GM12878 (cell line): ENCODE data around the gene GPR146. TPM values are rescaled to one million over a fixed set of nuclear protein-coding genes. Genes with fewer than 3 reads are reported as not detected.

Experiments used
- ATAC-seq: fragments of 200-7000 bp; cut with Tn5 transposase; 3 replicates; pipeline ENCODE4 v1.9.1; 2020; ENCODE audit warnings: mild to moderate bottlenecking, moderate library complexity
- BruUV-seq: library from RNA; stranded (reverse); fragments of 400-500 nt; replicated peaks from 2 replicates; lab custom pipeline; 2021; lab: Mats Ljungman, UMichigan
- CTCF ChIA-PET: fragments of 300-600 bp; sonication (Branson Sonifier 250); formaldehyde crosslinking; extraction: SDS; loops from one replicate; lab custom pipeline; 2021; ENCODE audit warnings: inconsistent platforms; lab: Yijun Ruan, JAX
- POLR2A ChIA-PET: fragments of 350-600 bp; formaldehyde crosslinking; extraction: SDS; loops from one replicate; lab custom pipeline; 2021; ENCODE audit warnings: inconsistent platforms; lab: Charles Lee
- RAD21 ChIA-PET: fragments of 300-600 bp; sonication (Branson Sonifier 250); formaldehyde crosslinking; loops from one replicate; lab custom pipeline; 2023; ENCODE audit warnings: antibody characterized with exemption; ENCODE audit not compliant: unreplicated experiment; lab: Charles Lee
- SMC1A ChIA-PET: fragments of 300-600 bp; sonication (Branson Sonifier 250); formaldehyde crosslinking; loops from one replicate; lab custom pipeline; 2023; ENCODE audit not compliant: unreplicated experiment, uncharacterized antibody; lab: Charles Lee
- DNase-seq: peaks from one replicate; pipeline ENCODE4 v3.0.0-alpha.2; 2011; ENCODE audit warnings: low read depth, low spot score
- FAIRE-seq: peaks from 3 replicates; lab custom pipeline; 2011; peaks lifted over from hg19 to GRCh38; lab: Jason Lieb, UNC
- H2AFZ ChIP-seq: 2 replicates; pipeline ENCODE4 v1.6.0; 2011; ENCODE audit warnings: low read depth, low read length, control low read depth; ENCODE audit not compliant: control insufficient read depth
- H3K27ac ChIP-seq: 2 replicates; pipeline ENCODE4 v1.5.1; 2011; ENCODE audit warnings: control low read depth; ENCODE audit not compliant: control insufficient read depth, insufficient read depth
- H3K27me3 ChIP-seq, 2 experiments: replicated peaks in 1 of 2; 2 replicates each; pipeline versions ENCODE4 v1.6.0 to v1.6.1; 2011; ENCODE audit warnings: low read length in 1 of 2; ENCODE audit not compliant: control insufficient read depth in 2 of 2, insufficient read depth in 2 of 2
- H3K36me3 ChIP-seq, 2 experiments: 2 replicates each; pipeline ENCODE4 v1.5.1; 2011; ENCODE audit warnings: low read length in 1 of 2; ENCODE audit not compliant: control insufficient read depth in 2 of 2, insufficient read depth in 2 of 2
- H3K4me1 ChIP-seq: 2 replicates; pipeline ENCODE4 v1.6.1; 2011; ENCODE audit warnings: mild to moderate bottlenecking, low read length, moderate library complexity, mixed read lengths; ENCODE audit not compliant: control insufficient read depth, insufficient read depth
- H3K4me2 ChIP-seq: 2 replicates; pipeline ENCODE4 v1.6.0; 2011; ENCODE audit warnings: control low read depth; ENCODE audit not compliant: control insufficient read depth, insufficient read depth
- H3K4me3 ChIP-seq: fragments of 200-600 bp; sonication (generic); 2 replicates; pipeline ENCODE4 v1.5.1; 2016
- H3K79me2 ChIP-seq: 2 replicates; pipeline ENCODE4 v1.6.0; 2011; ENCODE audit warnings: low read length; ENCODE audit not compliant: control insufficient read depth, insufficient read depth
- H3K9ac ChIP-seq: 2 replicates; pipeline ENCODE4 v1.8.0; 2011; ENCODE audit warnings: low read length, control low read depth, mixed read lengths; ENCODE audit not compliant: control insufficient read depth, insufficient read depth
- H3K9me3 ChIP-seq: replicated peaks from 3 replicates; pipeline ENCODE4 v1.5.1; 2011; ENCODE audit warnings: mild to moderate bottlenecking, low read length; ENCODE audit not compliant: control insufficient read depth, insufficient read depth
- H4K20me1 ChIP-seq: 2 replicates; pipeline ENCODE4 v1.6.0; 2011; ENCODE audit not compliant: control insufficient read depth, insufficient read depth
- E2F8 ChIP-seq: fragments of 450-650 bp; IDR thresholded peaks from 2 replicates; pipeline ENCODE4 v1.6.1; 2018; ENCODE audit warnings: mild to moderate bottlenecking, low read depth, moderate library complexity; ENCODE audit not compliant: partially characterized antibody
- E4F1 ChIP-seq: fragments of 450-650 bp; IDR thresholded peaks from 2 replicates; pipeline ENCODE4 v1.6.1; 2018; ENCODE audit warnings: borderline replicate concordance, mild to moderate bottlenecking; ENCODE audit not compliant: partially characterized antibody
- EED ChIP-seq: sonication (generic); IDR thresholded peaks from 2 replicates; pipeline ENCODE4 v1.6.1; 2016; ENCODE audit warnings: antibody characterized with exemption, low read depth
- FOS ChIP-seq: IDR thresholded peaks from 3 replicates; pipeline ENCODE4 v1.6.1; 2011; ENCODE audit warnings: borderline replicate concordance; ENCODE audit not compliant: insufficient read length; ENCODE audit errors: extremely low read depth
- HCFC1 ChIP-seq: fragments of 150-350 bp; IDR thresholded peaks from 2 replicates; pipeline ENCODE4 v1.6.1; 2014; ENCODE audit warnings: low read length
- LARP7 ChIP-seq: fragments of 450-650 bp; IDR thresholded peaks from 2 replicates; pipeline ENCODE4 v1.6.1; 2017; ENCODE audit warnings: mild to moderate bottlenecking
- SRF ChIP-seq, 2 experiments: IDR thresholded peaks; 2 replicates each; pipeline ENCODE4 v1.6.1; 2011; ENCODE audit warnings: low read depth in 2 of 2, low read length in 2 of 2, mild to moderate bottlenecking in 1 of 2, moderate library complexity in 1 of 2
- STAT3 ChIP-seq: IDR thresholded peaks from 2 replicates; pipeline ENCODE4 v1.6.1; 2011; ENCODE audit warnings: low read depth, low read length, improper control_type of control experiment
- SUPT20H ChIP-seq: IDR thresholded peaks from 2 replicates; pipeline ENCODE4 v1.6.1; 2011; ENCODE audit warnings: low read depth, mild to moderate bottlenecking, low read length, moderate library complexity, borderline replicate concordance; ENCODE audit not compliant: control insufficient read depth
- TBL1XR1 ChIP-seq: IDR thresholded peaks from 2 replicates; pipeline ENCODE4 v1.6.1; 2012; ENCODE audit warnings: low read depth, low read length, improper control_type of control experiment
- WGBS: methylation state at CpG from one replicate; pipeline ENCODE4 v1.1.6; 2016; ENCODE audit warnings: low lambda C conversion rate; ENCODE audit not compliant: insufficient replicate concordance, insufficient coverage; ENCODE audit errors: missing lambda C conversion rate; 5-methylcytosine and 5-hydroxymethylcytosine counted together
- in situ Hi-C: fragments of 300-500 bp; cut with MboI; formaldehyde crosslinking; loops from 9 replicates; pipeline ENCODE4 v1.14.3; 2018; ENCODE audit warnings: mixed read lengths
- intact Hi-C: fragments of 100-400 bp; cut with micrococcal nuclease; formaldehyde crosslinking; loops from one replicate; pipeline ENCODE4 v1.14.2; 2022; ENCODE audit not compliant: unreplicated experiment
- polyA plus RNA-seq, 11 experiments: library from polyadenylated mRNA; depleted of rRNA in 4 of 11; unstranded in 6 of 11; stranded (reverse) in 5 of 11; fragments of >200 nt; fragmentation: Nextera tagmentation in 4 of 11; fragmentation: Illumina TruSeq in 1 of 11; extraction: Ambion mirVana in 4 of 11; extraction: Trizol in 1 of 11; gene quantifications; 1 replicate in 1 of 11; 2 replicates in 10 of 11; pipeline versions ENCODE4 v1.2.1 to v1.2.3, GENCODE V29; 2011 to 2016; ENCODE audit warnings: inconsistent platforms in 2 of 11, missing spikeins in 2 of 11, low read depth in 1 of 11
- total RNA-seq, 4 experiments: library from RNA; depleted of rRNA in 3 of 4; stranded (reverse); fragments of >200 nt in 3 of 4; fragmentation: Illumina TruSeq in 1 of 4; extraction: Trizol in 1 of 4; gene quantifications; 2 replicates each; pipeline versions ENCODE4 v1.2.1 to v1.2.3, GENCODE V29; 2013 to 2021

The GPR146 gene
- total and polyA plus RNA-seq, 10 of the 15 experiments (the other 5 are each of a cell fraction or from before 2014, with no cell fraction given) = 0.19 to 12.0 (median 0.54) TPM; not detected in 2

GRCh38 chr7:1041551-1042491, 2.5 kb upstream of the GPR146 start (continued):
- no peak for TF ChIP-seq E2F8
- TF ChIP-seq FOS = no peak
- no peak for TF ChIP-seq STAT3

GRCh38 chr7:1042492-1042833, 1.9 kb upstream of the GPR146 start:
- POLR2A ChIA-PET = interaction anchor here (1.6 to 4.3 kb wide), 2 partner anchors 16 to 17 kb away, joined by 3 to 21 read pairs; no protein-coding TSS in a partner anchor
- H3K4me1 ChIP-seq = peaks cover 10% of the 10 kb centered on the region
- FAIRE-seq (no peak), DNase-seq (no peak)
- H3K9ac ChIP-seq = no peak overlapping the region
- SMC1A ChIA-PET = interaction anchor here (1.3 kb wide), 1 partner anchor 18 kb away, joined by 3 read pairs; no protein-coding TSS in a partner anchor
- CTCF ChIA-PET = interaction anchor here (4.4 to 5.0 kb wide), 2 partner anchors 23 to 49 kb away, joined by 19 to 36 read pairs; no protein-coding TSS in a partner anchor
- TF ChIP-seq TBL1XR1 (no peak), FOS (no peak), SUPT20H (no peak), SRF (IDR thresholded peaks at IDR 0.05; ENCODE audit: low read depth in 2 of 2, low read length in 2 of 2) (no peak), EED (no peak), HCFC1 (no peak), LARP7 (no peak), E4F1 (no peak)
- TF ChIP-seq, all 136 proteins: peak for 0
- Histone ChIP-seq H2AFZ (no peak overlapping the region), H3K27me3 (no peaks in the 10 kb centered on the region), H3K9me3 (no peaks in the 10 kb centered on the region), H3K4me3 (no peak overlapping the region), H3K36me3 (no peaks in the 10 kb centered on the region; a peak in 1 of 4 replicates), H4K20me1 (no peaks in the 10 kb centered on the region), H3K27ac (no peak overlapping the region), H3K79me2 (no peaks in the 10 kb centered on the region; the same call in 1 of the 2 replicates), H3K4me2 (no peak overlapping the region)
- intact Hi-C loops = no loop called here
- BruUV-seq = no TSS peak
- RAD21 ChIA-PET = interaction anchor here (3.3 kb wide), 1 partner anchor 17 kb away, joined by 15 read pairs; no protein-coding TSS in a partner anchor
- in situ Hi-C loops = no loop called here
- WGBS = 82% methylated on average over 7 of the region's 7 CpGs
- ATAC-seq = no peak
